ENCODE measurements around the gene CAMSAP1.

- TF ChIP-seq, protein P1, sequence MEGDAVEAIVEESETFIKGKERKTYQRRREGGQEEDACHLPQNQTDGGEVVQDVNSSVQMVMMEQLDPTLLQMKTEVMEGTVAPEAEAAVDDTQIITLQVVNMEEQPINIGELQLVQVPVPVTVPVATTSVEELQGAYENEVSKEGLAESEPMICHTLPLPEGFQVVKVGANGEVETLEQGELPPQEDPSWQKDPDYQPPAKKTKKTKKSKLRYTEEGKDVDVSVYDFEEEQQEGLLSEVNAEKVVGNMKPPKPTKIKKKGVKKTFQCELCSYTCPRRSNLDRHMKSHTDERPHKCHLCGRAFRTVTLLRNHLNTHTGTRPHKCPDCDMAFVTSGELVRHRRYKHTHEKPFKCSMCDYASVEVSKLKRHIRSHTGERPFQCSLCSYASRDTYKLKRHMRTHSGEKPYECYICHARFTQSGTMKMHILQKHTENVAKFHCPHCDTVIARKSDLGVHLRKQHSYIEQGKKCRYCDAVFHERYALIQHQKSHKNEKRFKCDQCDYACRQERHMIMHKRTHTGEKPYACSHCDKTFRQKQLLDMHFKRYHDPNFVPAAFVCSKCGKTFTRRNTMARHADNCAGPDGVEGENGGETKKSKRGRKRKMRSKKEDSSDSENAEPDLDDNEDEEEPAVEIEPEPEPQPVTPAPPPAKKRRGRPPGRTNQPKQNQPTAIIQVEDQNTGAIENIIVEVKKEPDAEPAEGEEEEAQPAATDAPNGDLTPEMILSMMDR (conservative IDR thresholded peaks at IDR 0.05), result no peak
- TF ChIP-seq ZFX (IDR thresholded peaks at IDR 0.05), result no peak
Observed at GRCh38 chr9:135774239-135774747, 133.1 kb downstream of the CAMSAP1 start.

All from C4-2B (cell line).